ENCODE data around the gene ASB13. TPM values are rescaled to one million over a fixed set of nuclear protein-coding genes. Genes with fewer than 3 reads are reported as not detected.
"Not testable (repeated sequence)": the region's sequence is repeated elsewhere in the genome, so short reads cannot be mapped to it uniquely, and the experiment has no call there.

The ASB13 gene
- polyA plus RNA-seq, 1 donor from 2014 or later: 5.6 TPM

- no peaks in the 10 kb centered on the region for H3F3A ChIP-seq (ENCODE audit: insufficient read depth, low read length, poor library complexity, severe bottlenecking)
- H3K4me2 ChIP-seq (ENCODE audit: low read length): no peak overlapping the region
- H4K20me1 ChIP-seq (ENCODE audit: insufficient read depth): no peaks in the 10 kb centered on the region
- H3K36me3 ChIP-seq (ENCODE audit: insufficient read depth, low read length): no peaks in the 10 kb centered on the region
- H3K27me3 ChIP-seq (ENCODE audit: insufficient read depth, low read depth, low read length): no peaks in the 10 kb centered on the region
- no peak for TF ChIP-seq POLR2AphosphoS5 (IDR thresholded peaks at IDR 0.05)
- TF ChIP-seq SMC3 (conservative IDR thresholded peaks at IDR 0.05; ENCODE audit: poor library complexity): no peak
- no peak for TF ChIP-seq EP300 (conservative IDR thresholded peaks at IDR 0.05; ENCODE audit: poor library complexity, severe bottlenecking)
- TF ChIP-seq, protein P1, sequence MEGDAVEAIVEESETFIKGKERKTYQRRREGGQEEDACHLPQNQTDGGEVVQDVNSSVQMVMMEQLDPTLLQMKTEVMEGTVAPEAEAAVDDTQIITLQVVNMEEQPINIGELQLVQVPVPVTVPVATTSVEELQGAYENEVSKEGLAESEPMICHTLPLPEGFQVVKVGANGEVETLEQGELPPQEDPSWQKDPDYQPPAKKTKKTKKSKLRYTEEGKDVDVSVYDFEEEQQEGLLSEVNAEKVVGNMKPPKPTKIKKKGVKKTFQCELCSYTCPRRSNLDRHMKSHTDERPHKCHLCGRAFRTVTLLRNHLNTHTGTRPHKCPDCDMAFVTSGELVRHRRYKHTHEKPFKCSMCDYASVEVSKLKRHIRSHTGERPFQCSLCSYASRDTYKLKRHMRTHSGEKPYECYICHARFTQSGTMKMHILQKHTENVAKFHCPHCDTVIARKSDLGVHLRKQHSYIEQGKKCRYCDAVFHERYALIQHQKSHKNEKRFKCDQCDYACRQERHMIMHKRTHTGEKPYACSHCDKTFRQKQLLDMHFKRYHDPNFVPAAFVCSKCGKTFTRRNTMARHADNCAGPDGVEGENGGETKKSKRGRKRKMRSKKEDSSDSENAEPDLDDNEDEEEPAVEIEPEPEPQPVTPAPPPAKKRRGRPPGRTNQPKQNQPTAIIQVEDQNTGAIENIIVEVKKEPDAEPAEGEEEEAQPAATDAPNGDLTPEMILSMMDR (IDR thresholded peaks at IDR 0.05; ENCODE audit: poor library complexity, severe bottlenecking): no peak
- TF ChIP-seq EZH2 (IDR thresholded peaks at IDR 0.05; ENCODE audit: borderline replicate concordance, insufficient read depth, low read length, poor library complexity, severe bottlenecking): no peak
- no peak for TF ChIP-seq MXI1 (conservative IDR thresholded peaks at IDR 0.05; ENCODE audit: poor library complexity, severe bottlenecking)
- TF ChIP-seq TAF1 (IDR thresholded peaks at IDR 0.05; ENCODE audit: low read depth): no peak
- TF ChIP-seq, protein P2, sequence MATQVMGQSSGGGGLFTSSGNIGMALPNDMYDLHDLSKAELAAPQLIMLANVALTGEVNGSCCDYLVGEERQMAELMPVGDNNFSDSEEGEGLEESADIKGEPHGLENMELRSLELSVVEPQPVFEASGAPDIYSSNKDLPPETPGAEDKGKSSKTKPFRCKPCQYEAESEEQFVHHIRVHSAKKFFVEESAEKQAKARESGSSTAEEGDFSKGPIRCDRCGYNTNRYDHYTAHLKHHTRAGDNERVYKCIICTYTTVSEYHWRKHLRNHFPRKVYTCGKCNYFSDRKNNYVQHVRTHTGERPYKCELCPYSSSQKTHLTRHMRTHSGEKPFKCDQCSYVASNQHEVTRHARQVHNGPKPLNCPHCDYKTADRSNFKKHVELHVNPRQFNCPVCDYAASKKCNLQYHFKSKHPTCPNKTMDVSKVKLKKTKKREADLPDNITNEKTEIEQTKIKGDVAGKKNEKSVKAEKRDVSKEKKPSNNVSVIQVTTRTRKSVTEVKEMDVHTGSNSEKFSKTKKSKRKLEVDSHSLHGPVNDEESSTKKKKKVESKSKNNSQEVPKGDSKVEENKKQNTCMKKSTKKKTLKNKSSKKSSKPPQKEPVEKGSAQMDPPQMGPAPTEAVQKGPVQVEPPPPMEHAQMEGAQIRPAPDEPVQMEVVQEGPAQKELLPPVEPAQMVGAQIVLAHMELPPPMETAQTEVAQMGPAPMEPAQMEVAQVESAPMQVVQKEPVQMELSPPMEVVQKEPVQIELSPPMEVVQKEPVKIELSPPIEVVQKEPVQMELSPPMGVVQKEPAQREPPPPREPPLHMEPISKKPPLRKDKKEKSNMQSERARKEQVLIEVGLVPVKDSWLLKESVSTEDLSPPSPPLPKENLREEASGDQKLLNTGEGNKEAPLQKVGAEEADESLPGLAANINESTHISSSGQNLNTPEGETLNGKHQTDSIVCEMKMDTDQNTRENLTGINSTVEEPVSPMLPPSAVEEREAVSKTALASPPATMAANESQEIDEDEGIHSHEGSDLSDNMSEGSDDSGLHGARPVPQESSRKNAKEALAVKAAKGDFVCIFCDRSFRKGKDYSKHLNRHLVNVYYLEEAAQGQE (IDR thresholded peaks at IDR 0.05; ENCODE audit: borderline replicate concordance): no peak
- TF ChIP-seq RAD21 (conservative IDR thresholded peaks at IDR 0.05): no peak
- no peak overlapping the region for H2AFZ ChIP-seq (ENCODE audit: low read depth, low read length)
- H3K27ac ChIP-seq (ENCODE audit: low read length): no peak overlapping the region
- H3K4me3 ChIP-seq (ENCODE audit: low read length): no peak overlapping the region
- no peak overlapping the region for H3K9ac ChIP-seq (ENCODE audit: low read length)
- H3K9me2 ChIP-seq (ENCODE audit: insufficient read depth, low read length): no peaks in the 10 kb centered on the region
- H3K79me2 ChIP-seq (replicated peaks; ENCODE audit: insufficient read depth, low read length): no peaks in the 10 kb centered on the region
- no peaks in the 10 kb centered on the region for H3K9me3 ChIP-seq (ENCODE audit: low read length)
These were observed 71.9 kb downstream of the ASB13 start for GRCh38 chr10:5594271-5595049.

GRCh38 chr10:5593347-5593746 lies 73.0 kb downstream of the ASB13 start:
- H3F3A ChIP-seq (ENCODE audit: insufficient read depth, low read length, poor library complexity, severe bottlenecking); H3K4me3 ChIP-seq (ENCODE audit: low read length); H3K36me3 ChIP-seq (ENCODE audit: insufficient read depth, low read length); H3K4me2 ChIP-seq (ENCODE audit: low read length); H3K27ac ChIP-seq (ENCODE audit: low read length); H4K20me1 ChIP-seq (ENCODE audit: insufficient read depth); H3K9me2 ChIP-seq (ENCODE audit: insufficient read depth, low read length); H3K9me3 ChIP-seq (ENCODE audit: low read length); H3K9ac ChIP-seq (ENCODE audit: low read length); H3K79me2 ChIP-seq (replicated peaks; ENCODE audit: insufficient read depth, low read length); H3K27me3 ChIP-seq (ENCODE audit: insufficient read depth, low read depth, low read length); H2AFZ ChIP-seq (ENCODE audit: low read depth, low read length): not testable (repeated sequence)
